22Rv1 (cell line): Measurements from ENCODE around the gene CXCL3.

ENCODE experiments used
- CTCF ChIP-seq: fragments of 450-650 bp; IDR thresholded peaks from 2 replicates; pipeline ENCODE4 v1.5.1; 2017; ENCODE audit warnings: mild to moderate bottlenecking
- ZFX ChIP-seq: fragments of 450-650 bp; IDR thresholded peaks from 2 replicates; pipeline ENCODE4 v1.6.1; 2017; ENCODE audit warnings: antibody characterized with exemption, borderline replicate concordance

- no peak for TF ChIP-seq CTCF
- no peak for TF ChIP-seq ZFX
Observed at GRCh38 chr4:74012130-74012529, 26.4 kb downstream of the CXCL3 start.
